T-helper 1 cell (primary cell): ENCODE results near the gene PPTC7.
A peak's percentile ranks its signal among the peaks of the same experiment; 100 is the strongest.
"Not testable (repeated sequence)": the region's sequence is repeated elsewhere in the genome, so short reads cannot be mapped to it uniquely, and the experiment has no call there.

Experiments
- DNase-seq, 5 donors: peaks; one replicate each; pipeline ENCODE4 v3.0.0-alpha.2; 2012 to 2020

Gene PPTC7

GRCh38 chr12:110585231-110585799 lies 2.2 kb upstream of the PPTC7 start:
- DNase-seq: peak in 1 of 5 donors; percentile 79

GRCh38 chr12:110582276-110583136 lies 612 bp downstream of the PPTC7 start:
- peak; percentile 63 to 80 (median 69) for DNase-seq

- no peak for DNase-seq
These were observed 1.2 kb downstream of the PPTC7 start for GRCh38 chr12:110581931-110582275.

- DNase-seq: no peak
These were observed 3.4 kb downstream of the PPTC7 start for GRCh38 chr12:110579535-110580253.

- no peak for DNase-seq
These were observed 4.2 kb downstream of the PPTC7 start for GRCh38 chr12:110578694-110579534.

- peak in 1 of 5 donors; percentile 82 for DNase-seq
These were observed 5.0 kb downstream of the PPTC7 start for GRCh38 chr12:110577864-110578693.

GRCh38 chr12:110576504-110576903 lies 6.6 kb downstream of the PPTC7 start:
- DNase-seq: no peak

- no peak for DNase-seq
These were observed 7.8 kb downstream of the PPTC7 start for GRCh38 chr12:110575326-110575725.

GRCh38 chr12:110574717-110575230 lies 8.3 kb downstream of the PPTC7 start:
- DNase-seq: not testable (repeated sequence)

GRCh38 chr12:110574044-110574443 lies 9.1 kb downstream of the PPTC7 start:
- DNase-seq: no peak

GRCh38 chr12:110570798-110571197 lies 12.3 kb downstream of the PPTC7 start:
- not testable (repeated sequence) for DNase-seq

GRCh38 chr12:110569838-110570237 lies 13.3 kb downstream of the PPTC7 start:
- DNase-seq: not testable (repeated sequence)

- no peak for DNase-seq
These were observed 14.4 kb downstream of the PPTC7 start for GRCh38 chr12:110568752-110569151.

- DNase-seq: no peak
These were observed 16.1 kb downstream of the PPTC7 start for GRCh38 chr12:110566993-110567392.

- DNase-seq: no peak
These were observed 16.9 kb downstream of the PPTC7 start for GRCh38 chr12:110565894-110566871.

GRCh38 chr12:110564471-110564991 lies 18.6 kb downstream of the PPTC7 start:
- DNase-seq: no peak

- no peak for DNase-seq
These were observed 19.2 kb downstream of the PPTC7 start for GRCh38 chr12:110563702-110564470.

- DNase-seq: peak; percentile 13 to 72 (median 35)
These were observed 20.7 kb downstream of the PPTC7 start for GRCh38 chr12:110562386-110562785.
